ENCODE results near the gene ARHGEF37.
"Not testable (repeated sequence)": the region's sequence is repeated elsewhere in the genome, so short reads cannot be mapped to it uniquely, and the experiment has no call there.

The ARHGEF37 gene

GRCh38 chr5:149646564-149646963, 65.3 kb downstream of the ARHGEF37 start:
- DNase-seq (ENCODE audit: insufficient read length, low spot score) (no peak), FAIRE-seq (no peak)
- TF ChIP-seq CTCF (IDR thresholded peaks at IDR 0.05; ENCODE audit: insufficient read depth, missing control alignments) = no peak

GRCh38 chr5:149647334-149647733, 66.0 kb downstream of the ARHGEF37 start:
- TF ChIP-seq CTCF (IDR thresholded peaks at IDR 0.05; ENCODE audit: insufficient read depth, missing control alignments) = no peak
- FAIRE-seq (no peak), DNase-seq (ENCODE audit: insufficient read length, low spot score) (no peak)

- FAIRE-seq; DNase-seq (ENCODE audit: insufficient read length, low spot score): not testable (repeated sequence)
These were observed 67.4 kb downstream of the ARHGEF37 start for GRCh38 chr5:149648464-149649393.

- not testable (repeated sequence) for FAIRE-seq; DNase-seq (ENCODE audit: insufficient read length, low spot score)
These were observed 68.4 kb downstream of the ARHGEF37 start for GRCh38 chr5:149649730-149650129.

- no peak for TF ChIP-seq CTCF (IDR thresholded peaks at IDR 0.05; ENCODE audit: insufficient read depth, missing control alignments)
- DNase-seq (ENCODE audit: insufficient read length, low spot score) (no peak), FAIRE-seq (no peak)
These were observed 70.4 kb downstream of the ARHGEF37 start for GRCh38 chr5:149651686-149652085.

- no peak for TF ChIP-seq CTCF (IDR thresholded peaks at IDR 0.05; ENCODE audit: insufficient read depth, missing control alignments)
- FAIRE-seq = no peak
- DNase-seq (ENCODE audit: insufficient read length, low spot score) = no peak
These were observed 71.4 kb downstream of the ARHGEF37 start for GRCh38 chr5:149652697-149653096.

GRCh38 chr5:149654231-149654630, 72.9 kb downstream of the ARHGEF37 start:
- TF ChIP-seq CTCF (IDR thresholded peaks at IDR 0.05; ENCODE audit: insufficient read depth, missing control alignments) = no peak
- no peak for DNase-seq (ENCODE audit: insufficient read length, low spot score)
- no peak for FAIRE-seq

GRCh38 chr5:149654883-149655505, 73.7 kb downstream of the ARHGEF37 start:
- no peak for FAIRE-seq
- no peak for DNase-seq (ENCODE audit: insufficient read length, low spot score)
- no peak for TF ChIP-seq CTCF (IDR thresholded peaks at IDR 0.05; ENCODE audit: insufficient read depth, missing control alignments)
